ENCODE results near the gene SLAIN1. TPM values are rescaled to one million over a fixed set of nuclear protein-coding genes. Genes with fewer than 3 reads are reported as not detected.

Gene SLAIN1
- total RNA-seq, 1 experiment from 2014 or later = 2.4 TPM

DNA sequence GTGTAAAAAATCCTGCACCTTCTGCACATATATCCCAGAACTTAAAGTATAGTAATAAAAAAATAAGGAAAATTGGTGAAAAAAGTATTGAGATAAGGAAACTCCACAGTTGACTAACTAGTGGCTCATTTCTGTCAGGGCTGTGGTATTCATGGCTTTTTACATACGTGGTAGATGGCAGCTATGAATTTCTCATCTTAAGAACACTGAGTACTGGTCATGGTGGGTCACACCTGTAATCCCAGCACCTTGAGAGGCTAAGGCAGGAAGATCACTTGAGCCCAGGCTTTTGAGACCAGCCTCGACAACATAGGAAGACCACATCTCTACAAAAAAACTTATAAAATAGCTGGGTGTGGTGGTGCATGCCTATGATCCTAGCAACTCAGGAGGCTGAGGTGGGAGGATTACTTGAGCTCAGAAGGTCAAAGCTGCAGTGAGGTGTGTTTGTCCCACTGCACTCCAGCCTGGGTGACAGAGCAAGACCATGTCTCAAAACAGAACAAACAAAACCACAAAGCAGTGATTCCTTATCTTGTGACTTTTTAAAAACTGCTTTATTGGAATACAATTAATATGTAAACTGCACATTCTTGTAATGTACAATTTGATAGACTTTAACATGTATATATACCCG, 16.8 kb downstream of the SLAIN1 start:
- H3K36me3 ChIP-seq (ENCODE audit: low read depth) = no peaks in the 10 kb centered on the region
- no peaks in the 10 kb centered on the region for H3K79me2 ChIP-seq (ENCODE audit: low read depth)
- intact Hi-C loops (cut with micrococcal nuclease; ENCODE audit: unreplicated experiment) = no loop called here
- no peak overlapping the region for H2AFZ ChIP-seq
- ChIA-PET CTCF (no interaction called here), POLR2A (ENCODE audit: unreplicated experiment) (no interaction called here)
- peaks cover 10% of the 10 kb centered on the region; the same call in 1 of the 2 replicates for H3K9me3 ChIP-seq (ENCODE audit: insufficient read depth, low read depth)
- H3K27me3 ChIP-seq (ENCODE audit: insufficient read depth, low read depth) = no peaks in the 10 kb centered on the region
- H3K27ac ChIP-seq = no peak overlapping the region
- no peaks in the 10 kb centered on the region for H3F3A ChIP-seq (ENCODE audit: insufficient read depth, low read depth)
- BruUV-seq (replicated peaks) = no TSS peak
- no peak overlapping the region for H3K4me3 ChIP-seq
- no peaks in the 10 kb centered on the region for H4K20me1 ChIP-seq (ENCODE audit: insufficient read depth)
- H3K4me1 ChIP-seq (replicated peaks; ENCODE audit: insufficient read depth) = no peaks in the 10 kb centered on the region
- no peak for DNase-seq
- H3K4me2 ChIP-seq = no peak overlapping the region
- TF ChIP-seq, protein P1, sequence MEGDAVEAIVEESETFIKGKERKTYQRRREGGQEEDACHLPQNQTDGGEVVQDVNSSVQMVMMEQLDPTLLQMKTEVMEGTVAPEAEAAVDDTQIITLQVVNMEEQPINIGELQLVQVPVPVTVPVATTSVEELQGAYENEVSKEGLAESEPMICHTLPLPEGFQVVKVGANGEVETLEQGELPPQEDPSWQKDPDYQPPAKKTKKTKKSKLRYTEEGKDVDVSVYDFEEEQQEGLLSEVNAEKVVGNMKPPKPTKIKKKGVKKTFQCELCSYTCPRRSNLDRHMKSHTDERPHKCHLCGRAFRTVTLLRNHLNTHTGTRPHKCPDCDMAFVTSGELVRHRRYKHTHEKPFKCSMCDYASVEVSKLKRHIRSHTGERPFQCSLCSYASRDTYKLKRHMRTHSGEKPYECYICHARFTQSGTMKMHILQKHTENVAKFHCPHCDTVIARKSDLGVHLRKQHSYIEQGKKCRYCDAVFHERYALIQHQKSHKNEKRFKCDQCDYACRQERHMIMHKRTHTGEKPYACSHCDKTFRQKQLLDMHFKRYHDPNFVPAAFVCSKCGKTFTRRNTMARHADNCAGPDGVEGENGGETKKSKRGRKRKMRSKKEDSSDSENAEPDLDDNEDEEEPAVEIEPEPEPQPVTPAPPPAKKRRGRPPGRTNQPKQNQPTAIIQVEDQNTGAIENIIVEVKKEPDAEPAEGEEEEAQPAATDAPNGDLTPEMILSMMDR (conservative IDR thresholded peaks at IDR 0.05) = no peak
- TF ChIP-seq EZH2 (IDR thresholded peaks at IDR 0.05; ENCODE audit: low read depth) = no peak
- H3K9me2 ChIP-seq (ENCODE audit: insufficient read depth) = no peaks in the 10 kb centered on the region

DNA sequence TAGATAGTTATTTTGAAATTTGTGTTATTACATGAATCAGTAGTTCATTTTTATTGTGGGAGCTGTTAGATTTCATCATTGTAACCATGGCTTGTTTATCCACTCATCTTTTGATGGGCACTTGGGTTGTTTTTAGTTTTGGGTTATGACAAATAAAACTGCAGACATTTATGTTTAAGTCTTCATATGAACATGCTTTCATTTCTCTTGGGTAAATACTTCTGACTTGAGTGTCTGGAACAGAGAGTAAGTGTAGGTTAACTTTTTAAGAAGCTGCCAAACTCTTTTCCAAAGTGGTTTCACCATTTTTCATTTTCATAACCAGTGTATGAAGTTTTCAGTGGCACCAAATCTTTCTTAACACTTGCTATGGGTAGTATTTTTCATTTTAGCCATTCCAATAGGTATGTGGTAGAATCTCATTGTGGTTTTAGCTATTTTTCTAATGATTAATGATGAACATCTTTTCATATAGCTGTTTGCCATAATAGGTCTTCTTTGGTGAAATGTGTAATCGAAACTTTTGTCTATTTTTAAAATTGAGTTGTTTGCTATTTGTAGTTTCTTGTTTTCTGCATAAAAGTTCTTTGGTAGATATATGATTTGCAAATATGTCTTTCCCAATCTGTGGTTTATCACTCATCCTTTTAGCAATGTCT, 17.9 kb downstream of the SLAIN1 start:
- Histone ChIP-seq H3K4me2 (no peak overlapping the region), H4K20me1 (ENCODE audit: insufficient read depth) (no peaks in the 10 kb centered on the region), H3K4me3 (no peak overlapping the region), H3K36me3 (ENCODE audit: low read depth) (no peaks in the 10 kb centered on the region), H3K4me1 (replicated peaks; ENCODE audit: insufficient read depth) (no peaks in the 10 kb centered on the region), H3K9me3 (ENCODE audit: insufficient read depth, low read depth) (0 out of 2 replicates have a peak, but pooled peaks cover 4% of the 10 kb centered on the region), H3K79me2 (ENCODE audit: low read depth) (no peaks in the 10 kb centered on the region), H3K27ac (no peak overlapping the region), H3F3A (ENCODE audit: insufficient read depth, low read depth) (no peaks in the 10 kb centered on the region), H3K9me2 (ENCODE audit: insufficient read depth) (no peaks in the 10 kb centered on the region), H3K27me3 (ENCODE audit: insufficient read depth, low read depth) (no peaks in the 10 kb centered on the region), H2AFZ (no peak overlapping the region)
- intact Hi-C loops (cut with micrococcal nuclease; ENCODE audit: unreplicated experiment) = no loop called here
- TF ChIP-seq, protein P1 (conservative IDR thresholded peaks at IDR 0.05) = no peak
- TF ChIP-seq EZH2 (IDR thresholded peaks at IDR 0.05; ENCODE audit: low read depth) = no peak
- DNase-seq = no peak
- no TSS peak for BruUV-seq (replicated peaks)
- POLR2A ChIA-PET (ENCODE audit: unreplicated experiment) = no interaction called here
- CTCF ChIA-PET = no interaction called here

DNA sequence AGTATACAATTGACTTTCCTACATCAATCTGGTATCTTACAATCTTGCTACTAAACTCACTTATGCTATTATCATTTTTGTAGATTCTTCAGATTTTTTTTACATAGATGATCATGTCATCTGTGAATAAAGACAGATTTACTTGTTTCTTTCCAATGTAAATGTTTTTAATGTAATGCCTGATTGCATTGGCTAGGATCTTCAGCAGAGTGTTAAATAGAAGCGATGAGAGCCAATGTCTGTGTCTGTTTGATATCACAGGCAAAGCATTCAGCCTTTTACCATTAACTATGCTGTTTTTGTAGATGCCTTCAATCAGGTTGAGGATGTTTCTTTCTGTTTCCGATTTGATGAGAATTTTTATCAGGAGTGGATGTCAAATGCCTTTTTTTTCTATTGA, 19.2 kb downstream of the SLAIN1 start:
- Histone ChIP-seq H3K9me3 (ENCODE audit: insufficient read depth, low read depth) (no peaks in the 10 kb centered on the region), H3K4me3 (no peak overlapping the region), H3K4me2 (no peak overlapping the region), H3K79me2 (ENCODE audit: low read depth) (no peaks in the 10 kb centered on the region), H4K20me1 (ENCODE audit: insufficient read depth) (no peaks in the 10 kb centered on the region), H3F3A (ENCODE audit: insufficient read depth, low read depth) (no peaks in the 10 kb centered on the region), H3K4me1 (replicated peaks; ENCODE audit: insufficient read depth) (no peaks in the 10 kb centered on the region), H3K9me2 (ENCODE audit: insufficient read depth) (no peaks in the 10 kb centered on the region), H3K36me3 (ENCODE audit: low read depth) (0 out of 2 replicates have a peak, but pooled peaks cover under 1% of the 10 kb centered on the region), H3K27ac (no peak overlapping the region), H2AFZ (no peak overlapping the region), H3K27me3 (ENCODE audit: insufficient read depth, low read depth) (no peaks in the 10 kb centered on the region)
- CTCF ChIA-PET = no interaction called here
- TF ChIP-seq, protein P1 (conservative IDR thresholded peaks at IDR 0.05) = no peak
- DNase-seq = no peak
- POLR2A ChIA-PET (ENCODE audit: unreplicated experiment) = no interaction called here
- BruUV-seq (replicated peaks) = no TSS peak
- intact Hi-C loops (cut with micrococcal nuclease; ENCODE audit: unreplicated experiment) = no loop called here

Measured in PC-9 (cell line).